AG10803 (cell line): ENCODE results near the gene C9orf152.
A peak's percentile ranks its signal among the peaks of the same experiment; 100 is the strongest.

Experiments used
- DNase-seq: peaks from one replicate; pipeline ENCODE4 v3.0.0; 2010; ENCODE audit warnings: low read depth
- H3K4me3 ChIP-seq: 2 replicates; pipeline ENCODE4 v1.5.1; 2011; ENCODE audit warnings: mild to moderate bottlenecking, low read length, control low read depth
- CTCF ChIP-seq: conservative IDR thresholded peaks from 2 replicates; pipeline ENCODE4 v1.5.1; 2011; ENCODE audit warnings: mild to moderate bottlenecking, low read length, control low read depth, inconsistent platforms

C9orf152 gene

GRCh38 chr9:110168486-110168885 lies 39.5 kb downstream of the C9orf152 start:
- no peak for TF ChIP-seq CTCF
- DNase-seq, result no peak

GRCh38 chr9:110161940-110162339 lies 46.0 kb downstream of the C9orf152 start:
- H3K4me3 ChIP-seq, result no peak overlapping the region
- DNase-seq, result no peak
- no peak for TF ChIP-seq CTCF

More at GRCh38 chr9:110168486-110168885, 39.5 kb downstream of the C9orf152 start:
- no peak overlapping the region for H3K4me3 ChIP-seq

DNA sequence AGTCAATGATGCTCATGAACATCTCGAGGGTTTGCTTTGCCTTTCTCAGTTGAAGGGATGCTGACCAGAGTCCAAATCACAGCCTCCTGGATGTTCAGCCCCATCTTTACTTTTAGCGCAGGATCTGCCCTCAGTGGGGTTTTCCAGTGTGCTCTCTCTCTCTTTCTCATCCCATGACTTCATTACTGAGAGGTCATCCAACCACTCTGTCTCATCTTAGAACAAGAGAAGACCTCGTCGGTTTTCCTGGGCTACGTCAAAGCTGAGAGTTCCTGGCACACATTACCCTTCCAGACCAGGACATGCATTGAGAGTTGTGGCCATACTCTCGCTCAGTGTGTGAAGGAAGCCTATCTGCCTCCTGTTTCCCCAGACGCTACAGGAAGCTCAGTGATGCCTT lies 47.3 kb downstream of the C9orf152 start:
- no peak for TF ChIP-seq CTCF
- DNase-seq, result no peak
- no peak overlapping the region for H3K4me3 ChIP-seq

DNA sequence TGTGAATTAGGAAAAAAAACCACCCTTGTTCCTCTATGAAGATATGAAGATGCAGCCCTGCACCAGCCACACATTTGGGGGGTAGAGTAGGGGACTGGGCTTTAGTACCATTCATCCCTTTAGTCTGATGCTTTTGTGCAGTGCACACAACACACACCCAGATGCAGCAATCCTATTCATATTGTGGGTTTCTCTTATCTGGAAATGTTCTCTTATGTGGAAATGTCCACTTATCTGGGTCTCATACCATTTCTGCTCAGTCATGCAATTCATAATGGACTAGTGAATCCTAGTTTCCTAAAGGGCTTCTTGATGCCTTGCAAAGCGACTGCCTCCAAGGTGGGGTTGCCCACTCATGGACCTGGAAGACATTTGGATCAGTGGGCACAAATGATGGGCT lies 47.8 kb downstream of the C9orf152 start:
- H3K4me3 ChIP-seq, result no peak overlapping the region
- no peak for TF ChIP-seq CTCF
- DNase-seq, result no peak

DNA sequence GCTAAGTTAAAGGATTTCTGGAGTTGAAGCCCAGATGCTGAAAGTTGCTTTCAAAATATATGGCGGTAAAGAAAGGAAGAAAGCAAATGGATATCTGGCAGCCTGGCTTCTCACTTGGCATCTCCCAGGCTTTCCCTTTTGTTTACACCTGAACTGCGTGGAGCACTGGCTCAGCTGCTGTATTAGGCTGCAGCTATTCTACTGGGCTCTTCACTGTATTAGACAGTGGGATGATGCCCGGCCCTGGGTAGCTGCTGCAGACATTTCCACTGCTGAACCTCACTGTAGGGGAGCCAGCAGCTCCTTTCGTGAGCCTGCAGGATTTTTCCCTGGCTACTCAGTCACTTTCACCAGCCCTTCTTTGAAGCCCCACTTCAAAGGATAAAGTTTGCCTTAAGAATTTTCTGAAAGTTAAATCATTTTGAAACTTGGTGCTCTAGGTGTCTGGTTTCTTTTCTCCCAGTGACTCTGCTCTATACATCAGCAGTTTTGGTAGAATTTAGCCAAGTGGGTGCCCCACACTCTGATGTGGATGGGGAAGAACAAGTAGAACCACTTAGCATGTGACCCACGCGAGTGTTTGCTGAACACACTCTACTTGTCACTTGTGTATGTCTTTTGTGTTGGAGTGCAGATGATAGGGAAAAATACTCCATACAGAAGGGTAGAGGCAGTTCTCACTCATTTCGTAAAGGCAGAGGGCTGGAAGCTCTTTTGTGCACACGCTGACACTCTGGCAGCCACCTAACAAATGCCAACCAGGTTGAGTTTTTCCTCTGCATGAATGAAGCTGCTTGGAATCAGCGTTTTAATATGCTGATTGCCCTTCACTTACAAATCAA lies 49.9 kb downstream of the C9orf152 start:
- TF ChIP-seq CTCF, result no peak
- no peak overlapping the region for H3K4me3 ChIP-seq
- no peak for DNase-seq

DNA sequence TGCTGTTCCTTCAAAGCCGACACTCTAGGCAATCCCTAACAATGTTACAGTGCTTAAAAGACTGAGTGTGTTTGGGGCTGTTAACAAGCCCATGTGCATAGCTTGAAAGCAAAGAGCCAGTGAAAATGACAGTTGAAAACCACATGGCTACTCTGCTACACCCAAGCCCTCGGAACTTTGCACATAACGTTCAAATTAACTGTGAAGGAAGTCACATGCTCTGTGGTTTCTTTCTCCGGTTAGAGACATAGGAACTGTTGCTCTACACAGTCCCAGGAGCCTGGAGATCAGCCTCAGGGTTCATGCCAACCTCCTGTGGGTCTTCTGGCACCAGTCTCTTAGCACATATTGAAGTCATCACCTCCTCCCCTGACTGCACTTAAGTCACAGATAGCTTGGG lies 51.1 kb downstream of the C9orf152 start:
- peak; percentile 95 for DNase-seq
- TF ChIP-seq CTCF, result no peak
- H3K4me3 ChIP-seq, result no peak overlapping the region

- DNase-seq, result no peak
- no peak for TF ChIP-seq CTCF
- no peak overlapping the region for H3K4me3 ChIP-seq
Observed at GRCh38 chr9:110156416-110156815, 51.5 kb downstream of the C9orf152 start.
